SW 1271 (cell line): ENCODE measurements around the gene MKRN2.
"Not testable (repeated sequence)": the region's sequence is repeated elsewhere in the genome, so short reads cannot be mapped to it uniquely, and the experiment has no call there.

Experiments
- DNase-seq, 2 experiments: peaks; one replicate each; lab custom pipeline; 2025; lab: John Stamatoyannopoulos, UW

MKRN2 gene

DNA sequence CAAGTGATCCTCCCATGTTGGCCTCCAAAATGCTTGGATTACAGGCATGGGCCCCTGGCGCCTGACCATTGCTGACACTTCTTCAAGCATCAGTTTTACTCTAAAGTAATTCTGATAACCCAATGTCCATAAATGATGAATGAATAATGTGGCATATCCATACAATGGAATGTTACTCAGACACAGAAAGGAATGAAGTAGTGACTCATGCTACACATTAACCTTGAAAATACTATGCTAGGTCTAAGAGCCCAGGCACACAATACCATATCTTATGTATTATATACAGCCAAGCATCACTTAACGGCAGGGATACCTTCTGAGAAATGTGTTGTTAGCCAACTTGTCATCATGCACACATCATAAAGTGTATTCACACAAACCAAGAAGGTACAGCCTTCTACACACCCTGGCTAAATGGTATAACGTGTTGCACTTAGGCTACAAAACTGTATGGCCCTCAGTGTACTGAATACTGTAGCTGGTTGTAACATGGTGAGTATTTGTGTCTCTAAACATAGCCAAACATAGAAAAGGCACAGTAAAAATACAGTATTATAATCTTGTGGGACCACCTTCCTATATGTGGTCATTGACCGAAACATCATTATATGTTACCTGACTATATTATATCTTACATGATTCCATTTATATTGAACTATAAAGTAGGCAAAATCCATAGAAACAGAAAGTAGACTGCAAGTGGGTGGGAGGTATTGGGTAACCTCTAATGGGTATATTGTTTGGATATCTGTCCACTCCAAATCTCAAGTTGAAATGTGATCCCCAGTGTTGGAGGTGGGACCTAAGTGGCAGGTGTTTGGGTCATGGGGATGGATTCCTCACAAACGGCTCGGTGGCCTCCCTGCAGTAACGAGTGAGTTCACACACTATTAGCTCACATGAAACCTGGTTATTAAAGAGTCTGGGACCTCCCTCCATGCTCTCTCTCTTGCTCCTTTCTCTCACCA, 31.4 kb downstream of the MKRN2 start:
- peak in 1 of 2 experiments; percentile 43 for DNase-seq

DNA sequence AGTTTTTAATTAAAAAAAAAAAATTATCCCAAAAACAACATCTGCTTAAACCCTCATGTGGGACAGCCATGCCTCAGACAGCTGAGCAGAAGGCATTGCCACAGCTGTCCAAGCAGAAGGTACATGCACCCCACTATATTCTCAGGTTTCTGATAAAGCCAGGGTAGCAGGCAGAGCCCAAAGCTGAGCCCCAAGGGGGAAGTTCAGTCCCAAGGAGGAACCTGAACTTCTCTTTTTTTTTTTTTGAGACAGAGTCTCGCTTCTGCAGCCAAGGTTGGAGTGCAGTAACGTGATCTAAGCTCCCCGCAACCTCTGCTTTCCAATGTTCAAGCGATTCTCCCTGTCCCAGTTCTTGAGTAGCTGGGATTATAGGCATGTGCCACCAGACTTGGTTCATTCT, 33.2 kb downstream of the MKRN2 start:
- no peak for DNase-seq

DNA sequence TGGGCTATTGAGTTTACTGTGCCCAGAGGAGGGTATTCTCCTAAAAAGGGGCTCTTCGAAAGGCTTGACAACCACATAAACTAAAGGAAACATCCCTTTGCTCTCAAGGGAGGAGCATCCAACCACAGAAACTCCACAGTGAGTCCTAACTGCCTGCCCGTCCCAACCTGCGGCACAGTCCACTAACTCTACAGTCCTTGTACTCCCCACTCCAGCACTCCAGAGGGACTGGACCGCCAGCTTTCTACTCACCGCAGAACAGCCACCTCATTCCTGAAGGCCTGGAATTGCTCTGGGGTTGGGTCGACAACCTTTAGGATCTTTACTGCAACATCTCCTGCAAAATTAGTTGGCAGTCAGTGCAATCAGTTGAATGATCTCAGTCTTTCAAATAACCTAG, 34.6 kb downstream of the MKRN2 start:
- no peak for DNase-seq

DNA sequence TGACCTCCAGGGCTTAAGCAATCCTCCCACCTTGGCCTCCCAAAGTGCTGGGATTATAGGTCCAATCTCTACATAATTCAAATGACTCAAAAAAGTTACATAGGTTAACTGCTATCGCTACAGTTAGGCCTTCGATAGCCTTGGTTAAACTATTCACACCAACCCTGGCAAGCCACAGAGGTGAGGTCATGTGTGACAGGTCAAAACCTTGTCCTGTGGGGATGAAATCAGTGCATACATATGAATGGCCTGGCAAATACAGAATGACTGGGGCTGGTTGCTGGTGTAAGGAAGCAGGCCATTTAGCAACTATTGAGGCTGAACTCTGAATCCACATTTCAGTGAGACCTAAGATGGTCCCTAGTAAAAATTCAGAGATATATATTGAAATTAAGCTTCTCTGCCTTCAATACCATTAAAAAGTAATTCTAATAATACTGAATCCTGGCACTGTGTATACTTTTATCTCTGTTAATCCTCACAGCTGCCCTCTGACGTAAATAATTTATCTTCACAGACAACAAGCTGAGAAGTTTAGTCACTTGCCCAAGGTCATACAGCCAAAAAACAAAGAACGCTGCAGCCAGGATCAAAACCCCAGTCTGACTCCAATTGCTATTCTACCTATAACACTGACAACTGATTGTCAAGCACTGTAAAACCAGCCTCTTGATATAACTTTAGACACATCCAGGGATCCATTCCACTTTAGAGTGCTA, 35.3 kb downstream of the MKRN2 start:
- no peak for DNase-seq

DNA sequence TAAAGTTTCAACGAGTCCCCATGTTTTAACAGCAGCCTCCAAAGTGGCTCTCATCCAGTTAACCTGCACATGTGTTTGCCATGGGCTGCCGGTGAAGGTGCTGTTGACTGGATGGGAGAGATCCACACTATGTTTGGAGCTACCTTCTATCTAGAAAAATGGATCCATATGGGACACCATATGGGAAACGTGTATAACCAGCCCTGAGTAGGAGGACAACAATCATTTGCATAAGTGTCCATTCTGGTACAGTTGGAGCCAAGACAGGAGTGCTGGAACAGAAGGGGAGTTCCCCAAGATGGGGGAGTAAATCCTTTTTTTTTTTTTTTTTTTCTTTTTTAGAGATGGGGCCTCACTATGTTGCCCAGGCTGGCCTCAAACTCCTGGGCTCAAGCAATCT, 36.6 kb downstream of the MKRN2 start:
- DNase-seq, result no peak

DNA sequence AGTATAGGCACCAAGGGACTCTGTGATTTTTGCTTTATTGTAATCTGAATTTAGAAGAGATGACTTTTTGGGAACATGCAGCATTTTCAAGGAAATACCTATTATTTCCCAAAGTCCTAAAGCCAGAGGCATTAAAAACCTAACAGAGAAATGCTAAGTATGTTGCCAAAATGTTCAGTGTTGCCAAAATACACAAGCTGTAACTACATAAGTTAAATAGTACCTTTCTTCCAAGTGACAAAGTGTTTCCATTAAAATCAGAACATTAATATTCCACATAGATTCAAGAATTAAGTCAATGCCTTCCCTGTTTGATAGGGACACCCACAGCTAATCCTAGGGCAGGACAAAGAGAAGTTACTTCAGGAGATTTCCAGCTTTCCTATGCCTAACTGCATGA, 42.0 kb downstream of the MKRN2 start:
- DNase-seq, result no peak

DNA sequence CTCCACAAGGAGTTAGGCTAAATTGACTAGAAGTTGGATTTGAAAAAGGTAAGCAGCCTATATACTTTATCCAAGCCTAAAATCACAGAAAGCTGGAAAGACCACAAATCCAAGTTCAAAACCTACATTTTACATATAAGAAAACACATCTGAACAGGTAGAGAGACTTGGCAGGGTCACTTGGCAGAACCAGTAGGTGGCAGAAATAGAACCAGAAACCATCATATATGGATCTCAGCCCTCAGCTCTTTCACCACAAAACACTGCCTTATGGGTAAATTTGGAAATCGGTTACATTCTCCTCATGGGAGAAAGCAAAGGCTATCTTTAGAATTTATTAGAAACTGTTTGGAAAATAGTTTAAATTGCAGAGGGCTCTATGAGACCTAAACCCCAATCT, 44.2 kb downstream of the MKRN2 start:
- no peak for DNase-seq

DNA sequence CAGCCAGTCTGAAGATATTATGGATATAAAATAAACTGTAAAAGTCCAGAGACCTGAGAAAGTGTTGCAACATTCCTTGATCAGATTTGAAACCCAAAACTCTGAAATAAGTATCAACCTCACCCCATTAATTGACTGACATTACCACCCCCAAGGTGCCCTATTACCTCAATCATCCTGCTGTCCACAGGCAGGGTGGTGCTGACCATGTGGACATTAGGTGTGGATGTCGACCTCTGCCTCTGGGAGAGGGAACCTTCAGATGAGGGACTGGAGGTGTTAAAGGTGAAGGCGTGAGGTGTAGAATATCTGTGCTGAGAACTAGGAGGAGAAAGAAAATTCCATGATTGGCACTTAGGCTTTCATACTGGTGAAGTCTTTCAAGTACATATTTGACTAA, 47.1 kb downstream of the MKRN2 start:
- no peak for DNase-seq

DNA sequence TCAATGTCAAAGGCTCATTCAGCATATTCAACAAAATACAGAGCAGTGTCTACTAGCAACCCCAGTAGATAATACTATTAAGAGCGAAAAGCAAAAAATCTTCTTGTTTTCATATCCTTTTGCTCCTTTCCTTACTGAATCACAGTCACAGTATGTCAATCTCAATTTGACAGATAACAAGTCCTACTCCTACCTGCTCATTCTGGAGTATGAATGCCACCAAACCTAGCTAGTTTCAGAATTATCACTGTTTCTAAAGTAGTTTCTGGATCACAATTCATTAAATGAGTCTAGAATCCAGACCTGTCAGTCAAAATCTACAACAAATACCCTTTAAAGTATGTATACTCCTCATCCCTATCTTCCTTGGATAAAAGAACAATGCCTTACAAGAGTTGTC, 51.5 kb downstream of the MKRN2 start:
- DNase-seq, result no peak

DNA sequence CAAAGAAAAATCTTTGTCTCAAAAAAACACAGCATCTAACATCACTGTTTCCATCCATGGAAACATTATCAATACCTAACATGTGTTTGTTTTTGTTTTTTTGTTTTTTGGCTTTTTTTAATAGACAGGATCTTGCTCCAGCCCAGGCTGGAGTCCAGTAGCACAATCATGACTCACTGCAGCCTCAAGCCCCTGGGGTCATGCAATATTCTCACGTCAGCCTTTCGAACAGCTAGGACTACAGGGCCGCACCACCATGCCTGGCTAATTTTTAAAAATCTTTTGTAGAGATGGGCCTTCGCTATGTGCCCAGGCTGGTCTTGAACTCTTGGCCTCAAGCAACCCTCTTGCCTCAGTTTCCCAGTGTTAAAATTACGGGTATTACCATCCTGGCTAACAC, 54.2 kb downstream of the MKRN2 start:
- no peak for DNase-seq

DNA sequence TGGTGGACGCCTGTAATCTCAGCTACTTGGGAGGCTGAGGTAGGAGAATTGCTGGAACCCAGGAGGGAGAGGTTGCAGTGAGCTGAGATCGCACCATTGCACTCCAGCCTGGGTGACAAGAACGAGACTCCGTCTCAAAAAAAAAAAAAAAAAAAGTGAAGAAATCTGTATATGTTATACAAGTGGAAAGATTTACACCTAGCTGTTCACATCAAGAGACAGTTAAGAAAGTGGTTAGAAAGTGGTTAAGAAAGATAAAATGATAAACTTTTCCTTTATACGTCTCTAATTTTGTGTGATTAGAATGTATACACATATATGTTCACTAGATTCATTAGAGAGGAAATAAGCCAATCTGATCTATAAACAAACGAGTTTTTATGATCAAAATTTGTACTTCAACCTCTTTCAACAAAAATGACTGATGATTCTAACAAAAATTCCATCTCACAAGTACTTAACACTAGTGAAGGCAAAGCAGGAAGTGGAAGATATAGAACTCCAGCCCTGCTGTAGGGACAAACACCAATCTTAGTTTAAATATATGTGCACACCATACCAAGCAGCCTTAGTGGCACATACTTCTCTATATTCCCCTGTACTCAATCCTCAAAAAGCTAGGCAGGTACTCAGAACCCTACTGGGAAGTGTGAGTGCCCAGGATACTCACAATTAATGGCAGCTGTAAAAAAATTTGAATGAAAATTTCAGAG, 55.8 kb downstream of the MKRN2 start:
- DNase-seq, result no peak

DNA sequence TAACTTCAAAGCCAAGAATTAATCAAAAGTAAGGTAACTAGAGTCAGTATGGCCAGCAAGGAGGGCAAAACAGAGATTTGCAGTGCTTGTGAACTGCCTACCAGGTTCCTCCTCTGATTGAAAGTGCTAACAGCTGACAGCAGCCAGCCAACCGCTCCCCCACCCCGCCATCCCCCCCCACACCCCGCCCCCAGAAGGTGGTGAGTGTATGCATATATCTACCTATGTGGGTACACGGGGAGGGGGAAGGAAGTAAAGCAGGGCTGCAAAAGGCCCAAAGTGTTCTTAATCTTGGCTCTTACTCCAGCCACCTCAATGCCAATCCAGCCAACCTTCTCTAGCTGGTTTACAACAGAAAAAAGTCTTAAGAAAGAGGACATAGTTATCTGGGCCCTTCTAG, 56.4 kb downstream of the MKRN2 start:
- no peak for DNase-seq

DNA sequence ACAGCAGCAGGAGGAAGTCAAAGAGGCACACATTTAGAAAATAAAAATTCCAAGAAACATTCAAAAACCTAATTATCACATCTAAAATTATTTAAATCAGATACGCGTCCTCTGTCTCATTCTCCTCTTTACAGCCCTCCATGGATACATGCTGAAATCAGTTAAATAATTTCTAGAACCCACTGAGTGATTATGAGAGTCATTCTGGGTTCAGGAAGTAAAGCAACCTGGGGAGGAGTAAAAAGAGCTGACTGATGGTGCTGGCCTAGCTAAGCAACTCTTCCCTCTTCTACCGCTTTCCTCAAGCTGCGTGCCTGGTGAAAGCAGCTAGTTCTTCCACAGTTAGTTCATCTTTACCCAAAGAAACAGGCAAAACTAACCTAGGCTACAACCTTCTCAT, 58.4 kb downstream of the MKRN2 start:
- no peak for DNase-seq

DNA sequence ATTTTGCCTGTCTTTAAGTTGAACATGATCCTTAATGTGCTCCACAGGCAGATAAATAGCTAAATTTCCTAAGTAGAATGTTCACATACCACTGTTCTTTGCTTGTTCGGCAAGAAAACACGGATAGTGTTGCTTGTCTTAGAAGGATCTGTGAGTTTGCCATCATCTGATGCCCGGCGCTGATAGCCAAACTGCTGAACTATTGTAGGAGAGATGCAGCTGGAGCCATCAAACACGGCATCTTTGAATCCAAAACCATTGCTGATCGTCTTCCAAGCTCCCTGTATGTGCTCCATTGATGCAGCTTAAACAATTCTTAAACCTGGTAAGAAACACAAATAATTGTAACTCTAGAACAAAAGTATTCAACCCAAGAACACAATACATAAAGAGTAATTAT, 61.5 kb downstream of the MKRN2 start:
- no peak for DNase-seq

DNA sequence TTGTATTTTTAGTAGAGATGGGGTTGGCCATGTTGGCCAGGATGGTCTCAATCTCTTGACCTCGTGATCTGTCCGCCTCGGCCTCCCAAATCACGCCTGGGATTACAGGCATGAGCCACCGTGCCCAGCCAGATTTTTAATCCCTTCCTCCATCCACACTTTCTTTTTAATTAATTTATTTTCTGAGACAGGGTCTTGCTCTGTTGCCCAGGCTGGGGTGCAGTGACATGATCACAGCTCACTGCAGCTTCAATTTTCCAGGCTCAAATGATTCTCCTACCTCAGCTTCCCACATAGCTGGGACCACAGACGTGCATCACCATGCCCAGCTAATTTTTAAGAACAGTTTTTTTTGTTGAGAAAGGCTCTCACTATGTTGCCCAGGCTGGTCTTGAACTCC, 63.4 kb downstream of the MKRN2 start:
- DNase-seq, result no peak

DNA sequence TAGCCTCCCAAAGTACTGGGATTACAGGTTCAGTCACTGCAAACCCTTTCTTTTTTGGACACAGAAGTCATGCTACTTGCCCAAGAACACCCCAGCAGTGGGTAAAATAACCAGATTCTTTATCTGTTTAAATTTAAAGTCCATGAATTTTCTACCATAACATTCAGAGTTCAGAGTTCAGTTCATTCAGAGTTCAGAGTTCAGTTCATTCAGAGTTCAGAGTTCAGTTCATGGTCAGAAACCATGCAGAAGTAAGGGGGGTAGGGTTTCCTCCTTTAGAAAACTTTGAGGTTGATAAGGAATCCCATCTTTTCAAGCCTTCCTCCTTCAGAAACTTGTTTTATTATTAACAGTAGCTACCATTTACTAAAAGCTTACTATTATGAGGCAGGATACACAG, 63.8 kb downstream of the MKRN2 start:
- DNase-seq, result no peak

DNA sequence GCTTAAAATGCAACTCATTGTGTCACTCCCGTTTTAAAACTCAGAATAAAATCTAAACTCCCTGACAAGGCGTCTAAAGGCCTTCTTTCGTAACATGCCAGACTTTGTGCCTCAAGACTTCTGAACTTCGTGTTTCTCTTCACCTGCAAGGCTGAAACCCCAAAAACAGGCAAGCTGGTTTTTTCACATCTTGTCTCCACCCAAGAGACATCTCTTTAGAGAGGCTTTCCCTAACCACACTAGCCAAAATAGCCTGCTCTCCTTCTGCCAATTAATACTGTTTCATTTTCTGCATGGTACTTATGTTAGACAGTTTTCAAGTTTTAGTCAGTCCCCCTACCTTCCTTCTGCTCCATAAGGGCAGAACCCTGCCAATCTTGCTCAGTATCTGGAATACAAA, 65.4 kb downstream of the MKRN2 start:
- no peak for DNase-seq

DNA sequence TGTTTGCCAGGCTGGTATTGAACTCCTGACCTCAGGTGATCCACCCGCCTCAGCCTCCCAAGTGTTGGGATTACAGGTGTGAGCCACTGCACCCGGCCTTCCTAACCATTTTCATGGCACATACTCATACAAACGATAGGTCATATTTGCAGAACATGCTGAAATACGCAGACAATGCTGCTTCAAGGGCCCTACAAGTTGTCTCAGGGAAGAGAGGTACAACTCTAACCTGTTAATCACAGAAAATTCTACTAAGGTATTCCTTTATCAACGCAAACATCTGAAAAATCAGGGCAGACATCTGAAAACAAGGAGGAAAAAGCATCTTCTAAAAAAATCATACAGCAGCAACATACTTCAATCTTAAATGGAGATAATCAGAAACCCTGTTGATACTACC, 67.2 kb downstream of the MKRN2 start:
- no peak for DNase-seq

DNA sequence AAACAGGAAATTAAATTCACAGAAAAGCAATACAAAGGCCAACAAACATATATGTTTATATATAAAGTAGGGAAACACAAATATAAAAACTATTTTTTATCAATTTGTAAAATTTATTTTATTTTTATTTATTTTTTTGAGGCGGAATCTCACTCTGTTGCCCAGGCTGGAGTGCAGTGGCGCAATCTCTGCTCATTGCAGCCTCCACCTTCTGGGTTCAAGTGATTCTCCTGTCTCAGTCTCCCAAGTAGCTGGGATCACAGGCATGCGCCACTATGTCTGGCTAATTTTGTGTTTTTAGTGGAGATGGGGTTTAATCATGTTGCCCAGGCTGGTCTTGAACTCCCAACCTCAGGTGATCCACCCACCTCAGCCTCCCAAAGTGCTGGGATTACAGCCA, 68.1 kb downstream of the MKRN2 start:
- not testable (repeated sequence) for DNase-seq

DNA sequence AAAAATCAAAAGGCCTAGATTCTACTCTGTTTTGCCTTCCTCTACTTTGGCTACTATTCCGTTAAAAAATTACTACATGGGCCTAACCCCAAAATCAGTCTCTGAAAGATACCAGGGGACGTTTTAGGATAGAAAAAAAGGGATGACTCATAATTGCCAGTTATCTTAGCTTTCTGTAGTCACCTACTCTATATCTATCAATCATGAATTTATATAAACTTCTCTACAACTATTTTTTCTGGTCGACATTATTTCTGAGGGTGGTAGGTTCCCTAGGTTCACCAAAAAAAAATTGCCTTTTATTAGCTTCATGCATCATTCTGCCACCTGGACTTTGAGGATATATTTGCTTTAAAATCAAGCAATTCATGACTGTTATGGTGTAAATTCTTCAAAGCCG, 70.5 kb downstream of the MKRN2 start:
- no peak for DNase-seq

DNA sequence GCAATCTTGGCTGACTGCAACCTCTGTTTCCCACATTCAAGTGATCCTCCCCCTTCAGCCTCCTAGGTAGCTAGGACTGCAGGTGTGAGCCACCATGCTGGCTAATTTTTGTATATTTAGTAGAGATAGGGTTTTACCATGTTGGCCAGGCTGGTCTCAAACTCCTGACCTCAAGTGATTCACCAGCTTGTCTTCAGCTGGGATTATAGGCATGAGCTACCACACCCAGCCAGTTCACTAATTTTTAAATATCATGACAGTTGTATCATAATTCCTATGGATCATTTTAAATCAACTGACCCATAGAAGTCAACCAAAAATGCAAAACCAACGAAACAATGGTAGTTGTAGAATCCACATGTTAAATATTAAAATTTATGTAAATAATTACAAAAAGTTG, 71.9 kb downstream of the MKRN2 start:
- no peak for DNase-seq

DNA sequence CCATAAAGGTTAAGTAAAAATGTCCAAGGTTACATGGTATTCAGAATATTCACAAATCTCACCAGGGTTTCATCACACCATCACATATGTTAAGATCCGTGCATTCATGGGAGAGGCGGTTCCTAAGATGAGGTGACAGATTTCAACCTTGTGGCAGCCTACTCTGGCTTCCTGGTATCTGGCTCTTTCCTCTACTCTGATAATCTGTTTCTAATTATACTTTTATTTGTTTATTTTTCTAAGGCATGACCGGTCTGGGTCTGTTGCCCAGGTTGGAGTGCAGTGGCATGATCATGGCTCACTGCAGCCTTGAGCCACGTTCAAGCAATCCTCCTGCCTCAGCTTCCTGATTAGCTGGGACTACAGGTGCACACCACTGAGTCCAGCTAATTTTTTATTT, 72.7 kb downstream of the MKRN2 start:
- no peak for DNase-seq

DNA sequence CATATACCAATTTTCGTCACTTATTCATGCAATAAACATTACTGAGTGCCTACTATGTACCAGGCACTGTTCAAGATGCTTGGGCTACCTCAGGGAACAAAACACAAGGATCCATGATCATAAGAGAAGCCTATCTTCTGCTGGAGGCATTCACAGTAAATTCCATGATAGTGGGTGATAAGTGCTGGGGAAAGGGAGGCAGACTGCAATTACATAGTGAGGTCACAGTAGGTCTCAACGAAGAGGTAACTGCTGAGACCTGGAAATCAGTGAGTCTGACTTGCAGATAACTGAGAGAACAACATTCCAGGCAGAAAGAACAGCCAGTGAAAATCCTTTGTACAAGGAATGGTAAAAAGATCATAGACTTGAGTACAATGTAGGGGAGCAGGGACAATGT, 73.4 kb downstream of the MKRN2 start:
- no peak for DNase-seq
